C4-2B (cell line): ENCODE results near the gene COG1.

Source experiments
- CTCF ChIP-seq: fragments of 450-650 bp; conservative IDR thresholded peaks from 2 replicates; pipeline ENCODE4 v1.5.1; 2017; ENCODE audit warnings: mild to moderate bottlenecking
- ZFX ChIP-seq: fragments of 450-650 bp; IDR thresholded peaks from 2 replicates; pipeline ENCODE4 v1.6.1; 2017

DNA sequence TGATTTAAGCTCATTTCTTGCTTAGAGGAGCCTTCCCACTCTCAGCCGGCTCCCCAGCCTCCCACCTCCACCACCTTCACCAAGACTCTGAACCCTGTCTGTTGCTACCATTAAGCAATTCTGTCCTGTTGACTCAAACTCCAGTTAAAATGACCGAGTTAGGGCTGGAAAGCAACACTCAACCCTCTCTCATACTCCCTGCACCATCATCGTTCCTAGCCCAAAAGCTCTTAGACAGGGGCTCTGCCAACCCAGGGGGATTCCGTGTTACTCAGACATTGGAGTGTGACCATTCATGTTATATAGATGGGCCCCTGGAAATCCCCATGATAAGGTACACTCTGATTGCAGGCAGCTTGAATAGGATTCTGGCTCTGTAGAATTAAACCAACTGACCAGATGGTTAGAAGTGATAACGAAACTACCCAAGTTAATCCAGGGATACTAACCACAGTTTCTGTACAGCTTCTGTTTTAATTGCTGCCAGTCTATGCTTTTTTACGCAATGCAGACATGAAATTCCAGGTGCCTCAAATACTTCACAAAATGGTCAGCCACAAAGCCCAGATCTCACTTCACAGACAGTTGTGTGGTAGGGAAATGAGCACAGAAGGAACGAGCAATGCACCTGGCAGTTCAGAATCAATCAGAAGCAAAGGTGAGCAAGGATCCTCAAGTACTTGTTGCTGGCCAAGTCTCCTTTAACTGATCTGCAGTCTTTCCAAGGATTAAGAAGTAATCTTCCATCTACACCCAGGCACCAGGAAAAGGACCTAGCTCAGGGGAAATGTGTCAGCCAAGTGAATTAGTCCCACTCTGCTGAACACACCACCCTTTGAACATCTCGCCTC lies 25.9 kb upstream of the COG1 start:
- no peak for TF ChIP-seq CTCF
- TF ChIP-seq ZFX = no peak
